Neural cell (in vitro differentiated cells): ENCODE measurements around the gene ENO3.

Source experiments
- EZH2 ChIP-seq: fragments of 200-600, 300-800 bp; shearing (Covaris generic), sonication (generic); IDR thresholded peaks from 2 replicates; pipeline ENCODE4 v1.6.1; 2014; ENCODE audit warnings: antibody characterized with exemption, low read length, borderline replicate concordance, mild to moderate bottlenecking; ENCODE audit not compliant: insufficient read depth, poor library complexity, severe bottlenecking
- TF ChIP-seq, protein P1 (sequence below): IDR thresholded peaks from 2 replicates; pipeline ENCODE4 v1.6.1; 2012; ENCODE audit warnings: borderline replicate concordance
- TF ChIP-seq, protein P2 (sequence below): fragments of 450-650 bp; IDR thresholded peaks from 2 replicates; pipeline ENCODE4 v1.5.1; 2014; ENCODE audit warnings: antibody characterized with exemption, mild to moderate bottlenecking, moderate library complexity; ENCODE audit not compliant: poor library complexity, severe bottlenecking

DNA sequence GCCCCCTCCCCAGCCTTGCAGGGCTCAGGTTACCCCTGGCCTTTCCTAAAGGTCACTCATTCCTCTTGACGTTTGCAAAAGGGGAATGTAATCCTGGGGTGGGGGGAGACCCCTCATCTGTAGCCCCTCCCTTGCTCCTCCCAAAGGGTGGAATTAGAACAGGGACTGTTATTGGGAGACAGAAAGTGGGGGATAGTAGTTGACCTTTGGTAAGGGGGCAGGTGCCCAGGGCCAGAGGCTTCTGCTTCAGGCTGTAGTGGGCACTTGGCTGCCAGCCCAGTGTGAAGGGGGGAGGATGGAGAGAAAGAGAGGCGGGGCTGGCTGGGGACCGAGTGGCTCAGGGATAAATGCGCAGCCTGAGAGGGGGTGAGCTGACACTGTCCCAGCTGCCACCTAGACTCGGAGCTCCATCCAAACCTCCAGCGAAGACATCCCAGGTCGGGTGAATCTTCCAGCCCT, at the start of gene ENO3:
- TF ChIP-seq, protein P1, sequence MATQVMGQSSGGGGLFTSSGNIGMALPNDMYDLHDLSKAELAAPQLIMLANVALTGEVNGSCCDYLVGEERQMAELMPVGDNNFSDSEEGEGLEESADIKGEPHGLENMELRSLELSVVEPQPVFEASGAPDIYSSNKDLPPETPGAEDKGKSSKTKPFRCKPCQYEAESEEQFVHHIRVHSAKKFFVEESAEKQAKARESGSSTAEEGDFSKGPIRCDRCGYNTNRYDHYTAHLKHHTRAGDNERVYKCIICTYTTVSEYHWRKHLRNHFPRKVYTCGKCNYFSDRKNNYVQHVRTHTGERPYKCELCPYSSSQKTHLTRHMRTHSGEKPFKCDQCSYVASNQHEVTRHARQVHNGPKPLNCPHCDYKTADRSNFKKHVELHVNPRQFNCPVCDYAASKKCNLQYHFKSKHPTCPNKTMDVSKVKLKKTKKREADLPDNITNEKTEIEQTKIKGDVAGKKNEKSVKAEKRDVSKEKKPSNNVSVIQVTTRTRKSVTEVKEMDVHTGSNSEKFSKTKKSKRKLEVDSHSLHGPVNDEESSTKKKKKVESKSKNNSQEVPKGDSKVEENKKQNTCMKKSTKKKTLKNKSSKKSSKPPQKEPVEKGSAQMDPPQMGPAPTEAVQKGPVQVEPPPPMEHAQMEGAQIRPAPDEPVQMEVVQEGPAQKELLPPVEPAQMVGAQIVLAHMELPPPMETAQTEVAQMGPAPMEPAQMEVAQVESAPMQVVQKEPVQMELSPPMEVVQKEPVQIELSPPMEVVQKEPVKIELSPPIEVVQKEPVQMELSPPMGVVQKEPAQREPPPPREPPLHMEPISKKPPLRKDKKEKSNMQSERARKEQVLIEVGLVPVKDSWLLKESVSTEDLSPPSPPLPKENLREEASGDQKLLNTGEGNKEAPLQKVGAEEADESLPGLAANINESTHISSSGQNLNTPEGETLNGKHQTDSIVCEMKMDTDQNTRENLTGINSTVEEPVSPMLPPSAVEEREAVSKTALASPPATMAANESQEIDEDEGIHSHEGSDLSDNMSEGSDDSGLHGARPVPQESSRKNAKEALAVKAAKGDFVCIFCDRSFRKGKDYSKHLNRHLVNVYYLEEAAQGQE: no peak
- TF ChIP-seq, protein P2, sequence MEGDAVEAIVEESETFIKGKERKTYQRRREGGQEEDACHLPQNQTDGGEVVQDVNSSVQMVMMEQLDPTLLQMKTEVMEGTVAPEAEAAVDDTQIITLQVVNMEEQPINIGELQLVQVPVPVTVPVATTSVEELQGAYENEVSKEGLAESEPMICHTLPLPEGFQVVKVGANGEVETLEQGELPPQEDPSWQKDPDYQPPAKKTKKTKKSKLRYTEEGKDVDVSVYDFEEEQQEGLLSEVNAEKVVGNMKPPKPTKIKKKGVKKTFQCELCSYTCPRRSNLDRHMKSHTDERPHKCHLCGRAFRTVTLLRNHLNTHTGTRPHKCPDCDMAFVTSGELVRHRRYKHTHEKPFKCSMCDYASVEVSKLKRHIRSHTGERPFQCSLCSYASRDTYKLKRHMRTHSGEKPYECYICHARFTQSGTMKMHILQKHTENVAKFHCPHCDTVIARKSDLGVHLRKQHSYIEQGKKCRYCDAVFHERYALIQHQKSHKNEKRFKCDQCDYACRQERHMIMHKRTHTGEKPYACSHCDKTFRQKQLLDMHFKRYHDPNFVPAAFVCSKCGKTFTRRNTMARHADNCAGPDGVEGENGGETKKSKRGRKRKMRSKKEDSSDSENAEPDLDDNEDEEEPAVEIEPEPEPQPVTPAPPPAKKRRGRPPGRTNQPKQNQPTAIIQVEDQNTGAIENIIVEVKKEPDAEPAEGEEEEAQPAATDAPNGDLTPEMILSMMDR: no peak
- no peak for TF ChIP-seq EZH2
